ENCODE data around the gene ABCF2.

Gene ABCF2

GRCh38 chr7:151261529-151261928 is 34.5 kb upstream of the ABCF2 start:
- Histone ChIP-seq H4K8ac (ENCODE audit: low read depth, low read length) (no peak overlapping the region), H3K79me1 (ENCODE audit: low read length) (no peaks in the 10 kb centered on the region), H3K27ac (ENCODE audit: low read depth, low read length) (no peak overlapping the region), H3K56ac (ENCODE audit: low read length) (peak overlapping the region; percentile 35), H3K79me2 (ENCODE audit: control insufficient read depth, insufficient read depth, low read length) (no peaks in the 10 kb centered on the region), H3K9ac (ENCODE audit: low read length) (no peak overlapping the region), H2BK120ac (ENCODE audit: low read depth, low read length) (no peak overlapping the region), H2BK5ac (ENCODE audit: low read length) (no peak overlapping the region), H3K4me1 (ENCODE audit: control insufficient read depth, low read depth, low read length) (peaks cover 2% of the 10 kb centered on the region), H3K23ac (ENCODE audit: low read length) (no peak overlapping the region), H3K4me2 (ENCODE audit: low read length) (no peak overlapping the region), H3K36me3 (ENCODE audit: control insufficient read depth, insufficient read depth, low read length) (no peaks in the 10 kb centered on the region), H4K5ac (ENCODE audit: low read length) (no peak overlapping the region), H3K4ac (ENCODE audit: low read depth, low read length) (no peak overlapping the region), H2BK15ac (replicated peaks; ENCODE audit: low read depth) (no peak overlapping the region), H3K4me3 (ENCODE audit: low read length) (no peak overlapping the region), H2AK5ac (ENCODE audit: low read length) (no peak overlapping the region), H3K27me3 (ENCODE audit: insufficient read depth, low read length, poor library complexity) (no peaks in the 10 kb centered on the region), H3K18ac (ENCODE audit: low read length) (no peak overlapping the region)
- WGBS (ENCODE audit: extremely low coverage, insufficient coverage, low lambda C conversion rate), result no CpG with 5 or more reads among the region's 10 CpGs
- DNase-seq, result no peak

GRCh38 chr7:151260883-151261282 is 33.9 kb upstream of the ABCF2 start:
- no peak overlapping the region for H4K8ac ChIP-seq (ENCODE audit: low read depth, low read length)
- H3K4me1 ChIP-seq (ENCODE audit: control insufficient read depth, low read depth, low read length), result peaks cover 2% of the 10 kb centered on the region
- no peaks in the 10 kb centered on the region for H3K27me3 ChIP-seq (ENCODE audit: insufficient read depth, low read length, poor library complexity)
- no peak overlapping the region for H2AK5ac ChIP-seq (ENCODE audit: low read length)
- no peaks in the 10 kb centered on the region for H3K79me2 ChIP-seq (ENCODE audit: control insufficient read depth, insufficient read depth, low read length)
- DNase-seq, result no peak
- H2BK15ac ChIP-seq (replicated peaks; ENCODE audit: low read depth), result no peak overlapping the region
- H3K23ac ChIP-seq (ENCODE audit: low read length), result peak overlapping the region; percentile 90
- no peak overlapping the region for H3K4me2 ChIP-seq (ENCODE audit: low read length)
- H2BK120ac ChIP-seq (ENCODE audit: low read depth, low read length), result no peak overlapping the region
- H3K79me1 ChIP-seq (ENCODE audit: low read length), result no peaks in the 10 kb centered on the region
- no peaks in the 10 kb centered on the region for H3K36me3 ChIP-seq (ENCODE audit: control insufficient read depth, insufficient read depth, low read length)
- no peak overlapping the region for H3K27ac ChIP-seq (ENCODE audit: low read depth, low read length)
- H3K18ac ChIP-seq (ENCODE audit: low read length), result no peak overlapping the region
- no peak overlapping the region for H3K4ac ChIP-seq (ENCODE audit: low read depth, low read length)
- H3K9ac ChIP-seq (ENCODE audit: low read length), result no peak overlapping the region
- WGBS (ENCODE audit: extremely low coverage, insufficient coverage, low lambda C conversion rate), result no CpG with 5 or more reads among the region's 8 CpGs
- no peak overlapping the region for H4K5ac ChIP-seq (ENCODE audit: low read length)
- no peak overlapping the region for H2BK5ac ChIP-seq (ENCODE audit: low read length)
- no peak overlapping the region for H3K4me3 ChIP-seq (ENCODE audit: low read length)
- no peak overlapping the region for H3K56ac ChIP-seq (ENCODE audit: low read length)

GRCh38 chr7:151260471-151260870 is 33.5 kb upstream of the ABCF2 start:
- Histone ChIP-seq H3K56ac (ENCODE audit: low read length) (no peak overlapping the region), H3K27ac (ENCODE audit: low read depth, low read length) (no peak overlapping the region), H2AK5ac (ENCODE audit: low read length) (no peak overlapping the region), H2BK15ac (replicated peaks; ENCODE audit: low read depth) (no peak overlapping the region), H3K27me3 (ENCODE audit: insufficient read depth, low read length, poor library complexity) (no peaks in the 10 kb centered on the region), H2BK5ac (ENCODE audit: low read length) (no peak overlapping the region), H3K4ac (ENCODE audit: low read depth, low read length) (no peak overlapping the region), H4K5ac (ENCODE audit: low read length) (no peak overlapping the region), H3K18ac (ENCODE audit: low read length) (no peak overlapping the region), H3K79me2 (ENCODE audit: control insufficient read depth, insufficient read depth, low read length) (no peaks in the 10 kb centered on the region), H3K9ac (ENCODE audit: low read length) (no peak overlapping the region), H3K4me1 (ENCODE audit: control insufficient read depth, low read depth, low read length) (peaks cover 2% of the 10 kb centered on the region), H3K4me3 (ENCODE audit: low read length) (no peak overlapping the region), H4K8ac (ENCODE audit: low read depth, low read length) (no peak overlapping the region), H3K36me3 (ENCODE audit: control insufficient read depth, insufficient read depth, low read length) (no peaks in the 10 kb centered on the region), H2BK120ac (ENCODE audit: low read depth, low read length) (no peak overlapping the region), H3K79me1 (ENCODE audit: low read length) (no peaks in the 10 kb centered on the region), H3K23ac (ENCODE audit: low read length) (peak overlapping the region; percentile 90), H3K4me2 (ENCODE audit: low read length) (no peak overlapping the region)
- no CpG with 5 or more reads among the region's 11 CpGs for WGBS (ENCODE audit: extremely low coverage, insufficient coverage, low lambda C conversion rate)
- no peak for DNase-seq

GRCh38 chr7:151257990-151258389 is 31.0 kb upstream of the ABCF2 start:
- Histone ChIP-seq H3K4me2 (ENCODE audit: low read length) (no peak overlapping the region), H2BK120ac (ENCODE audit: low read depth, low read length) (no peak overlapping the region), H3K27me3 (ENCODE audit: insufficient read depth, low read length, poor library complexity) (no peaks in the 10 kb centered on the region), H2BK5ac (ENCODE audit: low read length) (no peak overlapping the region), H3K4me3 (ENCODE audit: low read length) (no peak overlapping the region), H3K4ac (ENCODE audit: low read depth, low read length) (no peak overlapping the region), H3K79me2 (ENCODE audit: control insufficient read depth, insufficient read depth, low read length) (no peaks in the 10 kb centered on the region), H3K23ac (ENCODE audit: low read length) (no peak overlapping the region), H4K8ac (ENCODE audit: low read depth, low read length) (no peak overlapping the region), H2BK15ac (replicated peaks; ENCODE audit: low read depth) (no peak overlapping the region), H3K36me3 (ENCODE audit: control insufficient read depth, insufficient read depth, low read length) (no peaks in the 10 kb centered on the region), H2AK5ac (ENCODE audit: low read length) (no peak overlapping the region), H3K18ac (ENCODE audit: low read length) (no peak overlapping the region), H4K5ac (ENCODE audit: low read length) (no peak overlapping the region), H3K56ac (ENCODE audit: low read length) (no peak overlapping the region), H3K4me1 (ENCODE audit: control insufficient read depth, low read depth, low read length) (peaks cover 2% of the 10 kb centered on the region), H3K9ac (ENCODE audit: low read length) (no peak overlapping the region), H3K79me1 (ENCODE audit: low read length) (no peaks in the 10 kb centered on the region), H3K27ac (ENCODE audit: low read depth, low read length) (no peak overlapping the region)
- no peak for DNase-seq
- no CpG with 5 or more reads among the region's 7 CpGs for WGBS (ENCODE audit: extremely low coverage, insufficient coverage, low lambda C conversion rate)

GRCh38 chr7:151256410-151257045 is 29.5 kb upstream of the ABCF2 start:
- H3K4me2 ChIP-seq (ENCODE audit: low read length), result no peak overlapping the region
- no peak overlapping the region for H3K4ac ChIP-seq (ENCODE audit: low read depth, low read length)
- H4K8ac ChIP-seq (ENCODE audit: low read depth, low read length), result no peak overlapping the region
- H3K79me1 ChIP-seq (ENCODE audit: low read length), result no peaks in the 10 kb centered on the region
- no peak overlapping the region for H3K27ac ChIP-seq (ENCODE audit: low read depth, low read length)
- H2AK5ac ChIP-seq (ENCODE audit: low read length), result no peak overlapping the region
- H3K18ac ChIP-seq (ENCODE audit: low read length), result no peak overlapping the region
- DNase-seq, result no peak
- no peak overlapping the region for H3K23ac ChIP-seq (ENCODE audit: low read length)
- H3K4me1 ChIP-seq (ENCODE audit: control insufficient read depth, low read depth, low read length), result peaks cover 6% of the 10 kb centered on the region
- H4K5ac ChIP-seq (ENCODE audit: low read length), result no peak overlapping the region
- H2BK5ac ChIP-seq (ENCODE audit: low read length), result no peak overlapping the region
- H2BK15ac ChIP-seq (replicated peaks; ENCODE audit: low read depth), result no peak overlapping the region
- no peaks in the 10 kb centered on the region for H3K36me3 ChIP-seq (ENCODE audit: control insufficient read depth, insufficient read depth, low read length)
- no peak overlapping the region for H3K9ac ChIP-seq (ENCODE audit: low read length)
- H3K27me3 ChIP-seq (ENCODE audit: insufficient read depth, low read length, poor library complexity), result no peaks in the 10 kb centered on the region
- H3K56ac ChIP-seq (ENCODE audit: low read length), result no peak overlapping the region
- no peak overlapping the region for H2BK120ac ChIP-seq (ENCODE audit: low read depth, low read length)
- no peak overlapping the region for H3K4me3 ChIP-seq (ENCODE audit: low read length)
- no CpG with 5 or more reads among the region's 16 CpGs for WGBS (ENCODE audit: extremely low coverage, insufficient coverage, low lambda C conversion rate)
- no peaks in the 10 kb centered on the region for H3K79me2 ChIP-seq (ENCODE audit: control insufficient read depth, insufficient read depth, low read length)

- Histone ChIP-seq H3K4me1 (ENCODE audit: control insufficient read depth, low read depth, low read length) (peaks cover 11% of the 10 kb centered on the region), H3K23ac (ENCODE audit: low read length) (no peak overlapping the region), H3K18ac (ENCODE audit: low read length) (no peak overlapping the region), H3K4me3 (ENCODE audit: low read length) (no peak overlapping the region), H3K4ac (ENCODE audit: low read depth, low read length) (no peak overlapping the region), H2AK5ac (ENCODE audit: low read length) (no peak overlapping the region), H2BK120ac (ENCODE audit: low read depth, low read length) (no peak overlapping the region), H3K36me3 (ENCODE audit: control insufficient read depth, insufficient read depth, low read length) (no peaks in the 10 kb centered on the region), H3K27me3 (ENCODE audit: insufficient read depth, low read length, poor library complexity) (no peaks in the 10 kb centered on the region), H3K4me2 (ENCODE audit: low read length) (no peak overlapping the region), H2BK5ac (ENCODE audit: low read length) (no peak overlapping the region), H3K56ac (ENCODE audit: low read length) (no peak overlapping the region), H3K79me1 (ENCODE audit: low read length) (no peaks in the 10 kb centered on the region), H4K8ac (ENCODE audit: low read depth, low read length) (no peak overlapping the region), H3K27ac (ENCODE audit: low read depth, low read length) (no peak overlapping the region), H4K5ac (ENCODE audit: low read length) (no peak overlapping the region), H2BK15ac (replicated peaks; ENCODE audit: low read depth) (no peak overlapping the region), H3K79me2 (ENCODE audit: control insufficient read depth, insufficient read depth, low read length) (no peaks in the 10 kb centered on the region), H3K9ac (ENCODE audit: low read length) (no peak overlapping the region)
- no peak for DNase-seq
- no CpG with 5 or more reads among the region's 7 CpGs for WGBS (ENCODE audit: extremely low coverage, insufficient coverage, low lambda C conversion rate)
These were observed 28.4 kb upstream of the ABCF2 start for GRCh38 chr7:151255390-151255789.

Measured in mesendoderm (in vitro differentiated cells).